ENCODE measurements around the gene PRR36. TPM values are rescaled to one million over a fixed set of nuclear protein-coding genes. Genes with fewer than 3 reads are reported as not detected.

PRR36 gene
- total RNA-seq, 1 experiment from 2014 or later = 21.9 TPM

- TF ChIP-seq KAT7 (CRISPR knock-in tag; IDR thresholded peaks at IDR 0.05; ENCODE audit: borderline replicate concordance) (no peak), EMX1 (CRISPR knock-in tag; IDR thresholded peaks at IDR 0.05) (no peak), FOXP4 (CRISPR knock-in tag; IDR thresholded peaks at IDR 0.05) (no peak), AR (CRISPR knock-in tag; IDR thresholded peaks at IDR 0.05) (no peak), RORB (CRISPR knock-in tag; IDR thresholded peaks at IDR 0.05) (no peak), ZNF232 (CRISPR knock-in tag; IDR thresholded peaks at IDR 0.05) (no peak), ATF2 (CRISPR knock-in tag; IDR thresholded peaks at IDR 0.05; ENCODE audit: borderline replicate concordance, low read depth) (no peak), IRF1 (CRISPR knock-in tag; IDR thresholded peaks at IDR 0.05) (no peak)
These were observed 23.1 kb downstream of the PRR36 start (continued) for GRCh38 chr19:7850945-7851622.

GRCh38 chr19:7850000-7850813 lies 24.0 kb downstream of the PRR36 start:
- Mint-ChIP-seq H3K36me3 (no peaks in the 10 kb centered on the region), H3K4me1 (peaks cover 6% of the 10 kb centered on the region; the same call in 1 of the 2 replicates), H3K4me3 (no peak overlapping the region), H3K27me3 (ENCODE audit: low read depth) (peaks cover 16% of the 10 kb centered on the region), H3K27ac (no peak overlapping the region), H3K9me3 (no peaks in the 10 kb centered on the region)
- DNase-seq (ENCODE audit: low spot score) (no peak), ATAC-seq (no peak)
- POLR2A ChIA-PET = no interaction called here
- CTCF ChIA-PET = interaction anchor here (0.8 to 1.3 kb wide), 4 partner anchors 8 to 169 kb away, joined by 3 read pairs; partner anchors contain the start of gene TRAPPC5
- TF ChIP-seq ZNF317 (CRISPR knock-in tag; IDR thresholded peaks at IDR 0.05; ENCODE audit: borderline replicate concordance, low read depth) (no peak), HMGA2 (CRISPR knock-in tag; IDR thresholded peaks at IDR 0.05) (no peak), NFATC4 (CRISPR knock-in tag; IDR thresholded peaks at IDR 0.05) (no peak), AR (CRISPR knock-in tag; IDR thresholded peaks at IDR 0.05) (no peak), GABPB1 (CRISPR knock-in tag; IDR thresholded peaks at IDR 0.05) (no peak), ARID4B (CRISPR knock-in tag; IDR thresholded peaks at IDR 0.05; ENCODE audit: borderline replicate concordance) (no peak), SMAD3 (CRISPR knock-in tag; IDR thresholded peaks at IDR 0.05; ENCODE audit: borderline replicate concordance) (no peak), CBFB (CRISPR knock-in tag; IDR thresholded peaks at IDR 0.05; ENCODE audit: low read depth) (no peak), ATF1 (CRISPR knock-in tag; IDR thresholded peaks at IDR 0.05) (no peak), ZNF138 (CRISPR knock-in tag; conservative IDR thresholded peaks at IDR 0.05) (no peak)
